H9 (cell line): ENCODE data around the gene ARHGAP25. TPM values are rescaled to one million over a fixed set of nuclear protein-coding genes. Genes with fewer than 3 reads are reported as not detected.

Experiments
- DNase-seq: peaks from one replicate; pipeline ENCODE4 v3.0.0-alpha.2; 2017
- H2AFZ ChIP-seq: one replicate; pipeline ENCODE4 v1.6.1; 2013; ENCODE audit warnings: mild to moderate bottlenecking, low read length, control low read depth, moderate library complexity
- H2AK5ac ChIP-seq: 2 replicates; pipeline ENCODE4 v1.6.1; 2013; ENCODE audit warnings: low read length, control low read depth, mixed read lengths; ENCODE audit not compliant: insufficient read length
- H2BK120ac ChIP-seq: one replicate; pipeline ENCODE4 v1.6.1; 2013; ENCODE audit warnings: low read depth, mild to moderate bottlenecking, low read length, control low read depth, inconsistent platforms; ENCODE audit not compliant: poor library complexity, severe bottlenecking
- H2BK12ac ChIP-seq: 2 replicates; pipeline ENCODE4 v1.6.1; 2013; ENCODE audit warnings: low read length, control low read depth, mixed read lengths, low read depth; ENCODE audit not compliant: insufficient read length
- H2BK15ac ChIP-seq: 2 replicates; pipeline ENCODE4 v1.6.1; 2013; ENCODE audit warnings: low read depth, low read length, control low read depth
- H2BK20ac ChIP-seq: one replicate; pipeline ENCODE4 v1.6.1; 2013; ENCODE audit warnings: low read depth, mild to moderate bottlenecking, low read length, control low read depth, inconsistent platforms; ENCODE audit not compliant: poor library complexity, severe bottlenecking
- H2BK5ac ChIP-seq: 2 replicates; pipeline ENCODE4 v1.6.1; 2013; ENCODE audit warnings: low read length, control low read depth, mixed read lengths; ENCODE audit not compliant: insufficient read length
- H3K14ac ChIP-seq: 2 replicates; pipeline ENCODE4 v1.6.1; 2013; ENCODE audit warnings: low read length, control low read depth; ENCODE audit not compliant: insufficient read depth
- H3K18ac ChIP-seq: 2 replicates; pipeline ENCODE4 v1.6.1; 2013; ENCODE audit warnings: low read depth, mild to moderate bottlenecking, mixed read lengths, low read length, control low read depth; ENCODE audit not compliant: insufficient read length
- H3K23ac ChIP-seq: 2 replicates; pipeline ENCODE4 v1.6.1; 2013; ENCODE audit warnings: low read length, control low read depth, mixed read lengths, low read depth; ENCODE audit not compliant: insufficient read length
- H3K23me2 ChIP-seq: 2 replicates; pipeline ENCODE4 v1.6.1; 2013; ENCODE audit warnings: low read depth, mild to moderate bottlenecking, mixed read lengths, low read length, control low read depth; ENCODE audit not compliant: insufficient read length, poor library complexity, severe bottlenecking
- H3K27ac ChIP-seq: 2 replicates; pipeline ENCODE4 v1.5.1; 2013; ENCODE audit warnings: low read length, control low read depth, mixed read lengths, low read depth; ENCODE audit not compliant: insufficient read length
- H3K27me3 ChIP-seq: 2 replicates; pipeline ENCODE4 v1.6.1; 2013; ENCODE audit warnings: low read length, control low read depth, inconsistent platforms; ENCODE audit not compliant: insufficient read depth
- H3K4ac ChIP-seq: 2 replicates; pipeline ENCODE4 v1.6.1; 2013; ENCODE audit warnings: low read depth, mild to moderate bottlenecking, control low read depth, inconsistent platforms, low read length, moderate library complexity
- H3K4me1 ChIP-seq: 2 replicates; pipeline ENCODE4 v1.6.1; 2013; ENCODE audit warnings: low read length, control low read depth, inconsistent platforms; ENCODE audit not compliant: insufficient read depth
- H3K4me2 ChIP-seq: 2 replicates; pipeline ENCODE4 v1.6.1; 2013; ENCODE audit warnings: low read length, control low read depth, mixed read lengths; ENCODE audit not compliant: insufficient read length, insufficient read depth
- H3K56ac ChIP-seq: 2 replicates; pipeline ENCODE4 v1.6.1; 2013; ENCODE audit warnings: low read depth, mild to moderate bottlenecking, mixed read lengths, low read length, control low read depth; ENCODE audit not compliant: insufficient read length
- H3K79me1 ChIP-seq: 2 replicates; pipeline ENCODE4 v1.6.1; 2013; ENCODE audit warnings: low read depth, mild to moderate bottlenecking, moderate library complexity, low read length, control low read depth, inconsistent platforms; ENCODE audit not compliant: insufficient read depth, poor library complexity, severe bottlenecking
- H3K79me2 ChIP-seq: 2 replicates; pipeline ENCODE4 v1.6.1; 2013; ENCODE audit warnings: low read length, control low read depth, inconsistent platforms; ENCODE audit not compliant: insufficient read depth
- H3K9ac ChIP-seq: 2 replicates; pipeline ENCODE4 v1.6.1; 2013; ENCODE audit warnings: low read length, control low read depth, mixed read lengths; ENCODE audit not compliant: insufficient read length; ENCODE audit errors: extremely low read depth
- H3K9me3 ChIP-seq: one replicate; pipeline ENCODE4 v1.6.1; 2013; ENCODE audit warnings: low read depth, low read length, inconsistent platforms; ENCODE audit not compliant: control insufficient read depth
- H3T11ph ChIP-seq: one replicate; pipeline ENCODE4 v1.6.1; 2013; ENCODE audit warnings: mild to moderate bottlenecking, low read length, control low read depth, inconsistent platforms
- H4K20me1 ChIP-seq: one replicate; pipeline ENCODE4 v1.6.1; 2013; ENCODE audit not compliant: control insufficient read depth, insufficient read length, insufficient read depth
- H4K5ac ChIP-seq: 2 replicates; pipeline ENCODE4 v1.6.1; 2013; ENCODE audit warnings: low read depth, mild to moderate bottlenecking, mixed read lengths, low read length, control low read depth; ENCODE audit not compliant: insufficient read length
- H4K8ac ChIP-seq: replicated peaks from 2 replicates; pipeline ENCODE4 v1.6.1; 2013; ENCODE audit warnings: low read length, control low read depth, mixed read lengths, low read depth; ENCODE audit not compliant: insufficient read length
- H4K91ac ChIP-seq: 2 replicates; pipeline ENCODE4 v1.6.1; 2013; ENCODE audit warnings: low read depth, mild to moderate bottlenecking, moderate library complexity, mixed read lengths, low read length, control low read depth; ENCODE audit not compliant: insufficient read length
- H3K27ac Mint-ChIP-seq, 3 experiments: 2 replicates in 2 of 3; 3 replicates in 1 of 3; pipeline ENCODE4 v1.8.0; 2020 to 2021; ENCODE audit warnings: mixed read lengths in 3 of 3, mild to moderate bottlenecking in 1 of 3, moderate library complexity in 1 of 3
- H3K27me3 Mint-ChIP-seq: 2 replicates; pipeline ENCODE4 v1.8.0; 2021; ENCODE audit warnings: low read depth, mild to moderate bottlenecking, moderate library complexity, mixed read lengths
- H3K36me3 Mint-ChIP-seq, 3 experiments: 2 replicates in 2 of 3; 3 replicates in 1 of 3; pipeline ENCODE4 v1.8.0; 2020 to 2021; ENCODE audit warnings: low read depth in 3 of 3, mixed read lengths in 3 of 3; ENCODE audit not compliant: insufficient read depth in 1 of 3
- H3K4me1 Mint-ChIP-seq, 2 experiments: 2 replicates each; pipeline ENCODE4 v1.8.0; 2020; ENCODE audit warnings: mixed read lengths in 2 of 2
- H3K4me3 Mint-ChIP-seq, 2 experiments: 2 replicates in 1 of 2; 3 replicates in 1 of 2; pipeline ENCODE4 v1.8.0; 2020 to 2021; ENCODE audit warnings: mild to moderate bottlenecking in 2 of 2, mixed read lengths in 2 of 2, moderate library complexity in 1 of 2
- H3K9me3 Mint-ChIP-seq, 2 experiments: 2 replicates in 1 of 2; 3 replicates in 1 of 2; pipeline ENCODE4 v1.8.0; 2020; ENCODE audit warnings: mild to moderate bottlenecking in 2 of 2, mixed read lengths in 2 of 2, moderate library complexity in 1 of 2
- CTCF ChIP-seq: fragments of 200-600 bp; sonication (generic); conservative IDR thresholded peaks from 3 replicates; pipeline ENCODE4 v1.8.0; 2021; ENCODE audit warnings: antibody characterized with exemption, mild to moderate bottlenecking
- WGBS: extraction: QIAGEN DNeasy Blood & Tissue Kit; methylation state at CpG from one replicate; pipeline ENCODE4 v1.1.7; 2013; ENCODE audit warnings: missing lambda C conversion rate, low lambda C conversion rate, mixed read lengths; ENCODE audit not compliant: insufficient read length; ENCODE audit errors: extremely low coverage; 5-methylcytosine and 5-hydroxymethylcytosine counted together
- total RNA-seq: library from RNA; stranded (reverse); gene quantifications from 2 replicates; pipeline ENCODE4 v1.2.1, GENCODE V29; 2021

Gene ARHGAP25
- total RNA-seq, 1 experiment from 2014 or later, result 1.3 TPM

GRCh38 chr2:68775272-68775842 is 40.7 kb downstream of the ARHGAP25 start:
- H2AFZ ChIP-seq, result no peak overlapping the region
- H3K9ac ChIP-seq, result no peak overlapping the region
- no peak for DNase-seq
- TF ChIP-seq CTCF, result no peak
- H4K20me1 ChIP-seq, result no peaks in the 10 kb centered on the region
- WGBS, result no CpG with 5 or more reads among the region's 13 CpGs
- no peak overlapping the region for H3K56ac ChIP-seq
- Mint-ChIP-seq H3K4me3 (no peak overlapping the region), H3K27me3 (no peaks in the 10 kb centered on the region), H3K9me3 (no peaks in the 10 kb centered on the region), H3K4me1 (peaks cover 0 to under 1% of the 10 kb centered on the region in 2 experiments; a peak in 1 of 4 replicates), H3K36me3 (no peaks in the 10 kb centered on the region), H3K27ac (no peak overlapping the region)
- H3K18ac ChIP-seq, result no peak overlapping the region
- H3K4ac ChIP-seq, result no peak overlapping the region
- H2AK5ac ChIP-seq, result no peak overlapping the region
- no peak overlapping the region for H4K5ac ChIP-seq
- H3K9me3 ChIP-seq, result no peaks in the 10 kb centered on the region
- H2BK12ac ChIP-seq, result no peak overlapping the region
- H3K23ac ChIP-seq, result no peak overlapping the region
- H2BK5ac ChIP-seq, result no peak overlapping the region
- H4K8ac ChIP-seq, result no peak overlapping the region
- no peaks in the 10 kb centered on the region for H3K27me3 ChIP-seq
- no peak overlapping the region for H3K27ac ChIP-seq
- no peak overlapping the region for H3K14ac ChIP-seq
- H2BK20ac ChIP-seq, result no peak overlapping the region
- no peak overlapping the region for H4K91ac ChIP-seq
- H3K4me2 ChIP-seq, result no peak overlapping the region
- no peaks in the 10 kb centered on the region for H3K23me2 ChIP-seq
- H3K4me1 ChIP-seq, result no peaks in the 10 kb centered on the region
- H3T11ph ChIP-seq, result no peak overlapping the region
- no peaks in the 10 kb centered on the region for H3K79me1 ChIP-seq
- no peak overlapping the region for H2BK120ac ChIP-seq
- H3K79me2 ChIP-seq, result no peaks in the 10 kb centered on the region
- H2BK15ac ChIP-seq, result no peak overlapping the region
